H9 (cell line): ENCODE measurements around the gene DSE. TPM values are rescaled to one million over a fixed set of nuclear protein-coding genes. Genes with fewer than 3 reads are reported as not detected.
A peak's percentile ranks its signal among the peaks of the same experiment; 100 is the strongest.

Source experiments
- DNase-seq: peaks from one replicate; pipeline ENCODE4 v3.0.0-alpha.2; 2017
- H2AFZ ChIP-seq: one replicate; pipeline ENCODE4 v1.6.1; 2013; ENCODE audit warnings: mild to moderate bottlenecking, low read length, control low read depth, moderate library complexity
- H2AK5ac ChIP-seq: 2 replicates; pipeline ENCODE4 v1.6.1; 2013; ENCODE audit warnings: low read length, control low read depth, mixed read lengths; ENCODE audit not compliant: insufficient read length
- H2BK120ac ChIP-seq: one replicate; pipeline ENCODE4 v1.6.1; 2013; ENCODE audit warnings: low read depth, mild to moderate bottlenecking, low read length, control low read depth, inconsistent platforms; ENCODE audit not compliant: poor library complexity, severe bottlenecking
- H2BK12ac ChIP-seq: 2 replicates; pipeline ENCODE4 v1.6.1; 2013; ENCODE audit warnings: low read length, control low read depth, mixed read lengths, low read depth; ENCODE audit not compliant: insufficient read length
- H2BK15ac ChIP-seq: 2 replicates; pipeline ENCODE4 v1.6.1; 2013; ENCODE audit warnings: low read depth, low read length, control low read depth
- H2BK20ac ChIP-seq: one replicate; pipeline ENCODE4 v1.6.1; 2013; ENCODE audit warnings: low read depth, mild to moderate bottlenecking, low read length, control low read depth, inconsistent platforms; ENCODE audit not compliant: poor library complexity, severe bottlenecking
- H2BK5ac ChIP-seq: 2 replicates; pipeline ENCODE4 v1.6.1; 2013; ENCODE audit warnings: low read length, control low read depth, mixed read lengths; ENCODE audit not compliant: insufficient read length
- H3K14ac ChIP-seq: 2 replicates; pipeline ENCODE4 v1.6.1; 2013; ENCODE audit warnings: low read length, control low read depth; ENCODE audit not compliant: insufficient read depth
- H3K18ac ChIP-seq: 2 replicates; pipeline ENCODE4 v1.6.1; 2013; ENCODE audit warnings: low read depth, mild to moderate bottlenecking, mixed read lengths, low read length, control low read depth; ENCODE audit not compliant: insufficient read length
- H3K23ac ChIP-seq: 2 replicates; pipeline ENCODE4 v1.6.1; 2013; ENCODE audit warnings: low read length, control low read depth, mixed read lengths, low read depth; ENCODE audit not compliant: insufficient read length
- H3K23me2 ChIP-seq: 2 replicates; pipeline ENCODE4 v1.6.1; 2013; ENCODE audit warnings: low read depth, mild to moderate bottlenecking, mixed read lengths, low read length, control low read depth; ENCODE audit not compliant: insufficient read length, poor library complexity, severe bottlenecking
- H3K27ac ChIP-seq: 2 replicates; pipeline ENCODE4 v1.5.1; 2013; ENCODE audit warnings: low read length, control low read depth, mixed read lengths, low read depth; ENCODE audit not compliant: insufficient read length
- H3K27me3 ChIP-seq: 2 replicates; pipeline ENCODE4 v1.6.1; 2013; ENCODE audit warnings: low read length, control low read depth, inconsistent platforms; ENCODE audit not compliant: insufficient read depth
- H3K4ac ChIP-seq: 2 replicates; pipeline ENCODE4 v1.6.1; 2013; ENCODE audit warnings: low read depth, mild to moderate bottlenecking, control low read depth, inconsistent platforms, low read length, moderate library complexity
- H3K4me1 ChIP-seq: 2 replicates; pipeline ENCODE4 v1.6.1; 2013; ENCODE audit warnings: low read length, control low read depth, inconsistent platforms; ENCODE audit not compliant: insufficient read depth
- H3K4me2 ChIP-seq: 2 replicates; pipeline ENCODE4 v1.6.1; 2013; ENCODE audit warnings: low read length, control low read depth, mixed read lengths; ENCODE audit not compliant: insufficient read length, insufficient read depth
- H3K56ac ChIP-seq: 2 replicates; pipeline ENCODE4 v1.6.1; 2013; ENCODE audit warnings: low read depth, mild to moderate bottlenecking, mixed read lengths, low read length, control low read depth; ENCODE audit not compliant: insufficient read length
- H3K79me1 ChIP-seq: 2 replicates; pipeline ENCODE4 v1.6.1; 2013; ENCODE audit warnings: low read depth, mild to moderate bottlenecking, moderate library complexity, low read length, control low read depth, inconsistent platforms; ENCODE audit not compliant: insufficient read depth, poor library complexity, severe bottlenecking
- H3K79me2 ChIP-seq: 2 replicates; pipeline ENCODE4 v1.6.1; 2013; ENCODE audit warnings: low read length, control low read depth, inconsistent platforms; ENCODE audit not compliant: insufficient read depth
- H3K9ac ChIP-seq: 2 replicates; pipeline ENCODE4 v1.6.1; 2013; ENCODE audit warnings: low read length, control low read depth, mixed read lengths; ENCODE audit not compliant: insufficient read length; ENCODE audit errors: extremely low read depth
- H3K9me3 ChIP-seq: one replicate; pipeline ENCODE4 v1.6.1; 2013; ENCODE audit warnings: low read depth, low read length, inconsistent platforms; ENCODE audit not compliant: control insufficient read depth
- H3T11ph ChIP-seq: one replicate; pipeline ENCODE4 v1.6.1; 2013; ENCODE audit warnings: mild to moderate bottlenecking, low read length, control low read depth, inconsistent platforms
- H4K20me1 ChIP-seq: one replicate; pipeline ENCODE4 v1.6.1; 2013; ENCODE audit not compliant: control insufficient read depth, insufficient read length, insufficient read depth
- H4K5ac ChIP-seq: 2 replicates; pipeline ENCODE4 v1.6.1; 2013; ENCODE audit warnings: low read depth, mild to moderate bottlenecking, mixed read lengths, low read length, control low read depth; ENCODE audit not compliant: insufficient read length
- H4K8ac ChIP-seq: replicated peaks from 2 replicates; pipeline ENCODE4 v1.6.1; 2013; ENCODE audit warnings: low read length, control low read depth, mixed read lengths, low read depth; ENCODE audit not compliant: insufficient read length
- H4K91ac ChIP-seq: 2 replicates; pipeline ENCODE4 v1.6.1; 2013; ENCODE audit warnings: low read depth, mild to moderate bottlenecking, moderate library complexity, mixed read lengths, low read length, control low read depth; ENCODE audit not compliant: insufficient read length
- H3K27ac Mint-ChIP-seq, 3 experiments: 2 replicates in 2 of 3; 3 replicates in 1 of 3; pipeline ENCODE4 v1.8.0; 2020 to 2021; ENCODE audit warnings: mixed read lengths in 3 of 3, mild to moderate bottlenecking in 1 of 3, moderate library complexity in 1 of 3
- H3K27me3 Mint-ChIP-seq: 2 replicates; pipeline ENCODE4 v1.8.0; 2021; ENCODE audit warnings: low read depth, mild to moderate bottlenecking, moderate library complexity, mixed read lengths
- H3K36me3 Mint-ChIP-seq, 3 experiments: 2 replicates in 2 of 3; 3 replicates in 1 of 3; pipeline ENCODE4 v1.8.0; 2020 to 2021; ENCODE audit warnings: low read depth in 3 of 3, mixed read lengths in 3 of 3; ENCODE audit not compliant: insufficient read depth in 1 of 3
- H3K4me1 Mint-ChIP-seq, 2 experiments: 2 replicates each; pipeline ENCODE4 v1.8.0; 2020; ENCODE audit warnings: mixed read lengths in 2 of 2
- H3K4me3 Mint-ChIP-seq, 2 experiments: 2 replicates in 1 of 2; 3 replicates in 1 of 2; pipeline ENCODE4 v1.8.0; 2020 to 2021; ENCODE audit warnings: mild to moderate bottlenecking in 2 of 2, mixed read lengths in 2 of 2, moderate library complexity in 1 of 2
- H3K9me3 Mint-ChIP-seq, 2 experiments: 2 replicates in 1 of 2; 3 replicates in 1 of 2; pipeline ENCODE4 v1.8.0; 2020; ENCODE audit warnings: mild to moderate bottlenecking in 2 of 2, mixed read lengths in 2 of 2, moderate library complexity in 1 of 2
- WGBS: extraction: QIAGEN DNeasy Blood & Tissue Kit; methylation state at CpG from one replicate; pipeline ENCODE4 v1.1.7; 2013; ENCODE audit warnings: missing lambda C conversion rate, low lambda C conversion rate, mixed read lengths; ENCODE audit not compliant: insufficient read length; ENCODE audit errors: extremely low coverage; 5-methylcytosine and 5-hydroxymethylcytosine counted together
- total RNA-seq: library from RNA; stranded (reverse); gene quantifications from 2 replicates; pipeline ENCODE4 v1.2.1, GENCODE V29; 2021
- TF ChIP-seq, protein P1 (sequence below): fragments of 200-600 bp; sonication (generic); conservative IDR thresholded peaks from 3 replicates; pipeline ENCODE4 v1.8.0; 2021; ENCODE audit warnings: antibody characterized with exemption, mild to moderate bottlenecking

Gene DSE
- total RNA-seq, 1 experiment from 2014 or later = 45.6 TPM

DNA sequence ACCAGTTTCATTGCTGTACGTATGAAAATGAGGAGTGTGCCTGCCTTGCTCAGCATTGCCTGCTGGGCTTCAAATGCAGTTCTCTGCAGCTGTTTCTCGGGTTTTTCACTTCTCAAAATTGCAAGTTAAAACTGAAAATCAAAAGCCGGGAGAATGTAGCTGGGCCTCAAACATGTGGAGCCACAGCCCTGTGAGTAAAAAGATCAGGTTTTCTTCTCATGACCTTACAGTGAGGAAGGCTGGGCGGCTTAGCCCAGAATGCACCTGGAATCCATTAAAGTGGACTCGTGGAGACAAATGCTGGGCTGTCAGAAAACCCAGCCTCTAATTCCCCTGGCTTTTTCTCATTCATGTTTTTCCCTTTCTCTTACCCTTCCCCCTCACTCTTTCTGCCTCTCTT lies 34.4 kb downstream of the DSE start:
- peaks cover 4% of the 10 kb centered on the region; the same call in 1 of the 2 replicates for H3K79me2 ChIP-seq
- no peaks in the 10 kb centered on the region for H3K27me3 ChIP-seq
- peaks cover 2% of the 10 kb centered on the region for H4K20me1 ChIP-seq
- H2AK5ac ChIP-seq = no peak overlapping the region
- no peak overlapping the region for H2BK120ac ChIP-seq
- Mint-ChIP-seq H3K27ac (peak overlapping the region; percentile 7 to 71 (median 10); a peak in 5 of 7 replicates), H3K27me3 (no peaks in the 10 kb centered on the region), H3K4me1 (peaks cover 29 to 34% of the 10 kb centered on the region in 2 experiments), H3K36me3 (peaks cover 0 to 8% (median 0%) of the 10 kb centered on the region in 3 experiments; a peak in 3 of 7 replicates), H3K4me3 (peak overlapping the region; percentile 3 to 5; a peak in 3 of 5 replicates), H3K9me3 (no peaks in the 10 kb centered on the region)
- no peak overlapping the region for H2BK5ac ChIP-seq
- no peaks in the 10 kb centered on the region for H3K23me2 ChIP-seq
- no peak overlapping the region for H3K14ac ChIP-seq
- H2AFZ ChIP-seq = no peak overlapping the region
- H3K27ac ChIP-seq = no peak overlapping the region
- TF ChIP-seq, protein P1, sequence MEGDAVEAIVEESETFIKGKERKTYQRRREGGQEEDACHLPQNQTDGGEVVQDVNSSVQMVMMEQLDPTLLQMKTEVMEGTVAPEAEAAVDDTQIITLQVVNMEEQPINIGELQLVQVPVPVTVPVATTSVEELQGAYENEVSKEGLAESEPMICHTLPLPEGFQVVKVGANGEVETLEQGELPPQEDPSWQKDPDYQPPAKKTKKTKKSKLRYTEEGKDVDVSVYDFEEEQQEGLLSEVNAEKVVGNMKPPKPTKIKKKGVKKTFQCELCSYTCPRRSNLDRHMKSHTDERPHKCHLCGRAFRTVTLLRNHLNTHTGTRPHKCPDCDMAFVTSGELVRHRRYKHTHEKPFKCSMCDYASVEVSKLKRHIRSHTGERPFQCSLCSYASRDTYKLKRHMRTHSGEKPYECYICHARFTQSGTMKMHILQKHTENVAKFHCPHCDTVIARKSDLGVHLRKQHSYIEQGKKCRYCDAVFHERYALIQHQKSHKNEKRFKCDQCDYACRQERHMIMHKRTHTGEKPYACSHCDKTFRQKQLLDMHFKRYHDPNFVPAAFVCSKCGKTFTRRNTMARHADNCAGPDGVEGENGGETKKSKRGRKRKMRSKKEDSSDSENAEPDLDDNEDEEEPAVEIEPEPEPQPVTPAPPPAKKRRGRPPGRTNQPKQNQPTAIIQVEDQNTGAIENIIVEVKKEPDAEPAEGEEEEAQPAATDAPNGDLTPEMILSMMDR = no peak
- H3T11ph ChIP-seq = no peak overlapping the region
- H3K4me2 ChIP-seq = no peak overlapping the region
- peaks cover 4% of the 10 kb centered on the region; the same call in 1 of the 2 replicates for H3K4me1 ChIP-seq
- H3K9me3 ChIP-seq = no peaks in the 10 kb centered on the region
- no peak for DNase-seq
- no peaks in the 10 kb centered on the region for H3K79me1 ChIP-seq
- H2BK15ac ChIP-seq = no peak overlapping the region
- no peak overlapping the region for H2BK12ac ChIP-seq
- H3K23ac ChIP-seq = no peak overlapping the region
- H4K8ac ChIP-seq = no peak overlapping the region
- H3K4ac ChIP-seq = no peak overlapping the region
- H4K5ac ChIP-seq = no peak overlapping the region
- no peak overlapping the region for H2BK20ac ChIP-seq
- H3K56ac ChIP-seq = no peak overlapping the region
- no CpG with 5 or more reads among the region's 5 CpGs for WGBS
- no peak overlapping the region for H4K91ac ChIP-seq
- no peak overlapping the region for H3K18ac ChIP-seq
- no peak overlapping the region for H3K9ac ChIP-seq
